GM12878 (cell line): ENCODE results near the gene FGB. TPM values are rescaled to one million over a fixed set of nuclear protein-coding genes. Genes with fewer than 3 reads are reported as not detected.

Experiments
- ATAC-seq: fragments of 200-7000 bp; cut with Tn5 transposase; 3 replicates; pipeline ENCODE4 v1.9.1; 2020; ENCODE audit warnings: mild to moderate bottlenecking, moderate library complexity
- BruUV-seq: library from RNA; stranded (reverse); fragments of 400-500 nt; replicated peaks from 2 replicates; lab custom pipeline; 2021; lab: Mats Ljungman, UMichigan
- CTCF ChIA-PET: fragments of 300-600 bp; sonication (Branson Sonifier 250); formaldehyde crosslinking; extraction: SDS; loops from one replicate; lab custom pipeline; 2021; ENCODE audit warnings: inconsistent platforms; lab: Yijun Ruan, JAX
- POLR2A ChIA-PET: fragments of 350-600 bp; formaldehyde crosslinking; extraction: SDS; loops from one replicate; lab custom pipeline; 2021; ENCODE audit warnings: inconsistent platforms; lab: Charles Lee
- RAD21 ChIA-PET: fragments of 300-600 bp; sonication (Branson Sonifier 250); formaldehyde crosslinking; loops from one replicate; lab custom pipeline; 2023; ENCODE audit warnings: antibody characterized with exemption; ENCODE audit not compliant: unreplicated experiment; lab: Charles Lee
- SMC1A ChIA-PET: fragments of 300-600 bp; sonication (Branson Sonifier 250); formaldehyde crosslinking; loops from one replicate; lab custom pipeline; 2023; ENCODE audit not compliant: unreplicated experiment, uncharacterized antibody; lab: Charles Lee
- DNase-seq: peaks from one replicate; pipeline ENCODE4 v3.0.0-alpha.2; 2011; ENCODE audit warnings: low read depth, low spot score
- FAIRE-seq: peaks from 3 replicates; lab custom pipeline; 2011; peaks lifted over from hg19 to GRCh38; lab: Jason Lieb, UNC
- H2AFZ ChIP-seq: 2 replicates; pipeline ENCODE4 v1.6.0; 2011; ENCODE audit warnings: low read depth, low read length, control low read depth; ENCODE audit not compliant: control insufficient read depth
- H3K27ac ChIP-seq: 2 replicates; pipeline ENCODE4 v1.5.1; 2011; ENCODE audit warnings: control low read depth; ENCODE audit not compliant: control insufficient read depth, insufficient read depth
- H3K27me3 ChIP-seq, 2 experiments: replicated peaks in 1 of 2; 2 replicates each; pipeline versions ENCODE4 v1.6.0 to v1.6.1; 2011; ENCODE audit warnings: low read length in 1 of 2; ENCODE audit not compliant: control insufficient read depth in 2 of 2, insufficient read depth in 2 of 2
- H3K36me3 ChIP-seq, 2 experiments: 2 replicates each; pipeline ENCODE4 v1.5.1; 2011; ENCODE audit warnings: low read length in 1 of 2; ENCODE audit not compliant: control insufficient read depth in 2 of 2, insufficient read depth in 2 of 2
- H3K4me1 ChIP-seq: 2 replicates; pipeline ENCODE4 v1.6.1; 2011; ENCODE audit warnings: mild to moderate bottlenecking, low read length, moderate library complexity, mixed read lengths; ENCODE audit not compliant: control insufficient read depth, insufficient read depth
- H3K4me2 ChIP-seq: 2 replicates; pipeline ENCODE4 v1.6.0; 2011; ENCODE audit warnings: control low read depth; ENCODE audit not compliant: control insufficient read depth, insufficient read depth
- H3K4me3 ChIP-seq: fragments of 200-600 bp; sonication (generic); 2 replicates; pipeline ENCODE4 v1.5.1; 2016
- H3K79me2 ChIP-seq: 2 replicates; pipeline ENCODE4 v1.6.0; 2011; ENCODE audit warnings: low read length; ENCODE audit not compliant: control insufficient read depth, insufficient read depth
- H3K9ac ChIP-seq: 2 replicates; pipeline ENCODE4 v1.8.0; 2011; ENCODE audit warnings: low read length, control low read depth, mixed read lengths; ENCODE audit not compliant: control insufficient read depth, insufficient read depth
- H3K9me3 ChIP-seq: replicated peaks from 3 replicates; pipeline ENCODE4 v1.5.1; 2011; ENCODE audit warnings: mild to moderate bottlenecking, low read length; ENCODE audit not compliant: control insufficient read depth, insufficient read depth
- H4K20me1 ChIP-seq: 2 replicates; pipeline ENCODE4 v1.6.0; 2011; ENCODE audit not compliant: control insufficient read depth, insufficient read depth
- CREB1 ChIP-seq: IDR thresholded peaks from 2 replicates; pipeline ENCODE4 v1.6.1; 2012; ENCODE audit warnings: low read depth, mild to moderate bottlenecking, inconsistent platforms
- ETV6 ChIP-seq, 2 experiments: fragments of 450-650 bp in 1 of 2; IDR thresholded peaks in 1 of 2; conservative IDR thresholded peaks in 1 of 2; 2 replicates each; pipeline ENCODE4 v1.6.1; 2014; ENCODE audit warnings: antibody characterized with exemption in 1 of 2, borderline replicate concordance in 1 of 2, low read depth in 1 of 2, mild to moderate bottlenecking in 1 of 2, moderate library complexity in 1 of 2
- FOXK2 ChIP-seq: fragments of 450-650 bp; IDR thresholded peaks from 2 replicates; pipeline ENCODE4 v1.6.1; 2017; ENCODE audit warnings: mild to moderate bottlenecking, moderate library complexity
- IRF3 ChIP-seq: fragments of 450-650 bp; IDR thresholded peaks from 2 replicates; pipeline ENCODE4 v1.6.1; 2014; ENCODE audit warnings: mild to moderate bottlenecking
- IRF4 ChIP-seq: IDR thresholded peaks from 2 replicates; pipeline ENCODE4 v1.6.1; 2011; ENCODE audit warnings: low read depth, low read length
- MEF2A ChIP-seq: IDR thresholded peaks from 2 replicates; pipeline ENCODE4 v1.6.1; 2011; ENCODE audit warnings: low read depth, mild to moderate bottlenecking, low read length, moderate library complexity; ENCODE audit not compliant: insufficient read depth
- MTA3 ChIP-seq: IDR thresholded peaks from 2 replicates; pipeline ENCODE4 v1.6.1; 2012; ENCODE audit warnings: low read length, inconsistent platforms, borderline replicate concordance
- NFYA ChIP-seq: IDR thresholded peaks from 2 replicates; pipeline ENCODE4 v1.6.1; 2011; ENCODE audit warnings: low read depth, mild to moderate bottlenecking, low read length, improper control_type of control experiment, borderline replicate concordance
- POLR2AphosphoS2 ChIP-seq: IDR thresholded peaks from 2 replicates; pipeline ENCODE4 v1.6.1; 2011; ENCODE audit warnings: low read depth, mild to moderate bottlenecking, low read length, improper control_type of control experiment, moderate library complexity
- SUZ12 ChIP-seq: fragments of 200-600 bp; sonication (generic); IDR thresholded peaks from one replicate; pipeline ENCODE4 v1.6.1; 2018; ENCODE audit warnings: antibody characterized with exemption, mild to moderate bottlenecking; ENCODE audit not compliant: unreplicated experiment
- TBL1XR1 ChIP-seq: IDR thresholded peaks from 2 replicates; pipeline ENCODE4 v1.6.1; 2012; ENCODE audit warnings: low read depth, low read length, improper control_type of control experiment
- YBX1 ChIP-seq: fragments of 450-650 bp; IDR thresholded peaks from 2 replicates; pipeline ENCODE4 v1.6.1; 2016; ENCODE audit warnings: antibody characterized with exemption
- ZBTB33 ChIP-seq: fragments of 450-650 bp; IDR thresholded peaks from 2 replicates; pipeline ENCODE4 v1.6.1; 2017; ENCODE audit warnings: mild to moderate bottlenecking
- ZNF622 ChIP-seq: fragments of 450-650 bp; IDR thresholded peaks from 2 replicates; pipeline ENCODE4 v1.6.1; 2017; ENCODE audit warnings: mild to moderate bottlenecking, inconsistent platforms
- in situ Hi-C: fragments of 300-500 bp; cut with MboI; formaldehyde crosslinking; loops from 9 replicates; pipeline ENCODE4 v1.14.3; 2018; ENCODE audit warnings: mixed read lengths
- intact Hi-C: fragments of 100-400 bp; cut with micrococcal nuclease; formaldehyde crosslinking; loops from one replicate; pipeline ENCODE4 v1.14.2; 2022; ENCODE audit not compliant: unreplicated experiment
- polyA plus RNA-seq, 11 experiments: library from polyadenylated mRNA; depleted of rRNA in 4 of 11; unstranded in 6 of 11; stranded (reverse) in 5 of 11; fragments of >200 nt; fragmentation: Nextera tagmentation in 4 of 11; fragmentation: Illumina TruSeq in 1 of 11; extraction: Ambion mirVana in 4 of 11; extraction: Trizol in 1 of 11; gene quantifications; 1 replicate in 1 of 11; 2 replicates in 10 of 11; pipeline versions ENCODE4 v1.2.1 to v1.2.3, GENCODE V29; 2011 to 2016; ENCODE audit warnings: inconsistent platforms in 2 of 11, missing spikeins in 2 of 11, low read depth in 1 of 11
- total RNA-seq, 4 experiments: library from RNA; depleted of rRNA in 3 of 4; stranded (reverse); fragments of >200 nt in 3 of 4; fragmentation: Illumina TruSeq in 1 of 4; extraction: Trizol in 1 of 4; gene quantifications; 2 replicates each; pipeline versions ENCODE4 v1.2.1 to v1.2.3, GENCODE V29; 2013 to 2021
- TF ChIP-seq, protein P1 (sequence below): IDR thresholded peaks from 2 replicates; pipeline ENCODE4 v1.6.1; 2011; ENCODE audit warnings: borderline replicate concordance, low read depth, mild to moderate bottlenecking, moderate library complexity, low read length; ENCODE audit not compliant: insufficient read depth, poor library complexity, severe bottlenecking
- TF ChIP-seq, protein P2 (sequence below): IDR thresholded peaks from 2 replicates; pipeline ENCODE4 v1.6.1; 2011; ENCODE audit warnings: mild to moderate bottlenecking, low read depth, low read length, moderate library complexity; ENCODE audit not compliant: insufficient replicate concordance

Gene FGB
- total and polyA plus RNA-seq, 10 of the 15 experiments (the other 5 are each of a cell fraction or from before 2014, with no cell fraction given), result 0.04 to 2.7 TPM; not detected in 8

DNA sequence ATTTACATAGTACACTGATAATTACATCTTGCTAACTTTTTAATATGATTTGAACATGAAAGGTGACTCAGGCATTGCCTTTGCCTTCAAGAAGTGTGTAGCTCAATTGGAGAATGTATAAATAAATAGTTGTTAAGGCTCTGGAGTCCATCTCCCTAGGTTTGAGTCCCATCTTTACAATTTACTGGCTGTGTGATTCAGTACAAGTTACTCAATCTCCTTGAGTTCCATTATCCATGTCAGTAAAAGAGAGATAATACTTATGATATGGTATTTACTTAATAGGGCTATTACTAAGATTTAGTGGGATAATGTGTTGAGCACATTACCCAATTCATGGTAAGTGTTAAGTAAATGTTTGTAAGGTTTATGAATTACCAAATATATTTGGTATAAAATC is 51.5 kb downstream of the FGB start:
- no peak overlapping the region for H3K4me3 ChIP-seq
- H3K4me1 ChIP-seq, result peaks cover 13% of the 10 kb centered on the region
- no peaks in the 10 kb centered on the region for H3K9me3 ChIP-seq
- ChIA-PET CTCF (interaction anchor here (1.0 to 19.0 kb wide), 2 partner anchors 11 to 60 kb away, joined by 3 to 796 read pairs; partner anchors contain the start of genes FGB and PLRG1), SMC1A (interaction anchor here (0.9 to 1.7 kb wide), 2 partner anchors 64 to 66 kb away, joined by 3 to 5 read pairs; partner anchors contain the start of gene PLRG1), RAD21 (interaction anchor here (1.0 kb wide), 1 partner anchor 9 kb away, joined by 3 read pairs; no protein-coding TSS in a partner anchor)
- H3K27ac ChIP-seq, result no peak overlapping the region
- no peaks in the 10 kb centered on the region for H3K27me3 ChIP-seq
- no peaks in the 10 kb centered on the region for H3K79me2 ChIP-seq
- no peak overlapping the region for H2AFZ ChIP-seq
- in situ Hi-C loops, result no loop called here
- no peaks in the 10 kb centered on the region for H4K20me1 ChIP-seq
- H3K4me2 ChIP-seq, result no peak overlapping the region
- H3K36me3 ChIP-seq, result no peaks in the 10 kb centered on the region
- TF ChIP-seq IRF4, result no peak
- no peak for TF ChIP-seq ZBTB33
- no peak for TF ChIP-seq NFYA
- no peak for TF ChIP-seq TBL1XR1
- no peak for TF ChIP-seq IRF3
- no peak for TF ChIP-seq POLR2AphosphoS2
- TF ChIP-seq FOXK2, result no peak
- no peak for TF ChIP-seq SUZ12
- no peak for TF ChIP-seq ETV6 (conservative IDR thresholded peaks at IDR 0.05 in 1 of 2, IDR thresholded peaks at IDR 0.05 in 1 of 2; ENCODE audit: borderline replicate concordance in 1 of 2, low read depth in 1 of 2)
- TF ChIP-seq, protein P1, sequence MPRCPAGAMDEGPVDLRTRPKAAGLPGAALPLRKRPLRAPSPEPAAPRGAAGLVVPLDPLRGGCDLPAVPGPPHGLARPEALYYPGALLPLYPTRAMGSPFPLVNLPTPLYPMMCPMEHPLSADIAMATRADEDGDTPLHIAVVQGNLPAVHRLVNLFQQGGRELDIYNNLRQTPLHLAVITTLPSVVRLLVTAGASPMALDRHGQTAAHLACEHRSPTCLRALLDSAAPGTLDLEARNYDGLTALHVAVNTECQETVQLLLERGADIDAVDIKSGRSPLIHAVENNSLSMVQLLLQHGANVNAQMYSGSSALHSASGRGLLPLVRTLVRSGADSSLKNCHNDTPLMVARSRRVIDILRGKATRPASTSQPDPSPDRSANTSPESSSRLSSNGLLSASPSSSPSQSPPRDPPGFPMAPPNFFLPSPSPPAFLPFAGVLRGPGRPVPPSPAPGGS, result no peak
- TF ChIP-seq, protein P2, sequence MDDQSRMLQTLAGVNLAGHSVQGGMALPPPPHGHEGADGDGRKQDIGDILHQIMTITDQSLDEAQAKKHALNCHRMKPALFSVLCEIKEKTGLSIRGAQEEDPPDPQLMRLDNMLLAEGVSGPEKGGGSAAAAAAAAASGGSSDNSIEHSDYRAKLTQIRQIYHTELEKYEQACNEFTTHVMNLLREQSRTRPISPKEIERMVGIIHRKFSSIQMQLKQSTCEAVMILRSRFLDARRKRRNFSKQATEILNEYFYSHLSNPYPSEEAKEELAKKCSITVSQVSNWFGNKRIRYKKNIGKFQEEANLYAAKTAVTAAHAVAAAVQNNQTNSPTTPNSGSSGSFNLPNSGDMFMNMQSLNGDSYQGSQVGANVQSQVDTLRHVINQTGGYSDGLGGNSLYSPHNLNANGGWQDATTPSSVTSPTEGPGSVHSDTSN, result no peak
- TF ChIP-seq CREB1, result no peak
- TF ChIP-seq MEF2A, result no peak
- no peak for TF ChIP-seq MTA3
- no peak for TF ChIP-seq ZNF622
- TF ChIP-seq YBX1, result no peak
- TF ChIP-seq, all 136 proteins: peak for 0
- DNase-seq (no peak), ATAC-seq (no peak), FAIRE-seq (no peak)
- intact Hi-C loops, result no loop called here
- BruUV-seq, result no TSS peak
- no peak overlapping the region for H3K9ac ChIP-seq
- POLR2A ChIA-PET, result interaction anchor here (0.6 kb wide), 1 partner anchor 169 kb away, joined by 5 read pairs; no protein-coding TSS in a partner anchor
